Measurements from ENCODE around the gene SHISAL2A. TPM values are rescaled to one million over a fixed set of nuclear protein-coding genes. Genes with fewer than 3 reads are reported as not detected.

SHISAL2A gene
- total and polyA plus RNA-seq, 2 donors (not counting 1 experiment from before 2014, with no cell fraction given) = not detected

DNA sequence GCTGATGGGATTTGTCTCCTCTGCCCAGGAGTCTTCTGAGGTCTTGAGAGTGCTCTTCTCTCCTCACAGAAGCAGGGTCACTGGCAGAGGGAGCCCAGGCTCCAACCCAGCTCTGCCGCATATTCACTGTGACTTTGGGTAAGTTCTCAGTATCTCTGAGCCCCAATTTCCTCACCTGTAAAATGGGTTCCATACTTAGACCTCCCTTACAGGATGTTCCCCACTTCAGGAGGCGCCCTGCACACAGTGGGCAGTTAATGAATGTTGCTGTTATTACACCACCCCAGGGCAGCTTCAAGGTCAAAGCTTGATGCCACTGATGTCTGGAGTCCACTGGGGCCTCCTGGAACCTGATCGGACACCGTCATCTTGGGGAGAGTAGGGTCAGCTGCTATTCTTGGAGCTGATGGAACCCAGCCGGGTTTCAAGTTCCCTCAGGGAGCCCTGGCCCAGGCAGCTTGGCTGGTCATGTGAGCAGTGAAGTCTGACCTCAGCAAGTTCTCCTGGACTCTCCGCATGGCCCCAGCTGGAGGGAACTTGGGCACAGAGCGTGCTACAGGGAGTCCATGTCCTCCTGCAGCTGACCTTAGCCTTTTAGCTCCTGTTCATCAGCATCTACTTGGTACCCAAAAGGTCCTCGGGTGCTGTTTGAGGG is 43.4 kb downstream of the SHISAL2A start:
- no peak overlapping the region for H3K4me2 ChIP-seq (ENCODE audit: extremely low read depth, insufficient read depth, low read length)
- no peak for TF ChIP-seq EZH2 (IDR thresholded peaks at IDR 0.05; ENCODE audit: low read length, missing control alignments)
- TF ChIP-seq, protein P1, sequence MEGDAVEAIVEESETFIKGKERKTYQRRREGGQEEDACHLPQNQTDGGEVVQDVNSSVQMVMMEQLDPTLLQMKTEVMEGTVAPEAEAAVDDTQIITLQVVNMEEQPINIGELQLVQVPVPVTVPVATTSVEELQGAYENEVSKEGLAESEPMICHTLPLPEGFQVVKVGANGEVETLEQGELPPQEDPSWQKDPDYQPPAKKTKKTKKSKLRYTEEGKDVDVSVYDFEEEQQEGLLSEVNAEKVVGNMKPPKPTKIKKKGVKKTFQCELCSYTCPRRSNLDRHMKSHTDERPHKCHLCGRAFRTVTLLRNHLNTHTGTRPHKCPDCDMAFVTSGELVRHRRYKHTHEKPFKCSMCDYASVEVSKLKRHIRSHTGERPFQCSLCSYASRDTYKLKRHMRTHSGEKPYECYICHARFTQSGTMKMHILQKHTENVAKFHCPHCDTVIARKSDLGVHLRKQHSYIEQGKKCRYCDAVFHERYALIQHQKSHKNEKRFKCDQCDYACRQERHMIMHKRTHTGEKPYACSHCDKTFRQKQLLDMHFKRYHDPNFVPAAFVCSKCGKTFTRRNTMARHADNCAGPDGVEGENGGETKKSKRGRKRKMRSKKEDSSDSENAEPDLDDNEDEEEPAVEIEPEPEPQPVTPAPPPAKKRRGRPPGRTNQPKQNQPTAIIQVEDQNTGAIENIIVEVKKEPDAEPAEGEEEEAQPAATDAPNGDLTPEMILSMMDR (conservative IDR thresholded peaks at IDR 0.05 in 1 of 2, IDR thresholded peaks at IDR 0.05 in 1 of 2; ENCODE audit: low read depth in 1 of 2, low read length in 2 of 2) = no peak
- H3K9ac ChIP-seq (ENCODE audit: insufficient read depth, low read length) = no peak overlapping the region
- H3K36me3 ChIP-seq (ENCODE audit: control insufficient read depth, insufficient read depth, low read length) = no peaks in the 10 kb centered on the region
- H3K27me3 ChIP-seq (ENCODE audit: control insufficient read depth, insufficient read depth, low read length) = no peaks in the 10 kb centered on the region
- DNase-seq (ENCODE audit: low read depth in 2 of 2) = no peak
- no peaks in the 10 kb centered on the region for H3K4me1 ChIP-seq (ENCODE audit: control insufficient read depth, extremely low read depth, insufficient read depth, low read length)
- H3K79me2 ChIP-seq (ENCODE audit: control insufficient read depth, insufficient read depth, low read length) = no peaks in the 10 kb centered on the region
- H3K27ac ChIP-seq (ENCODE audit: insufficient read depth, low read length) = no peak overlapping the region
- H3K9me3 ChIP-seq (ENCODE audit: control insufficient read depth, insufficient read depth, low read depth, low read length) = no peaks in the 10 kb centered on the region
- no peak overlapping the region for H2AFZ ChIP-seq (ENCODE audit: low read length)
- no peaks in the 10 kb centered on the region for H4K20me1 ChIP-seq (ENCODE audit: control insufficient read depth, extremely low read depth, insufficient read depth, low read length)
- no peak overlapping the region for H3K4me3 ChIP-seq (replicated peaks in 1 of 4; ENCODE audit: control extremely low read depth in 1 of 4, insufficient read depth in 1 of 4, low read depth in 3 of 4, low read length in 4 of 4)

DNA sequence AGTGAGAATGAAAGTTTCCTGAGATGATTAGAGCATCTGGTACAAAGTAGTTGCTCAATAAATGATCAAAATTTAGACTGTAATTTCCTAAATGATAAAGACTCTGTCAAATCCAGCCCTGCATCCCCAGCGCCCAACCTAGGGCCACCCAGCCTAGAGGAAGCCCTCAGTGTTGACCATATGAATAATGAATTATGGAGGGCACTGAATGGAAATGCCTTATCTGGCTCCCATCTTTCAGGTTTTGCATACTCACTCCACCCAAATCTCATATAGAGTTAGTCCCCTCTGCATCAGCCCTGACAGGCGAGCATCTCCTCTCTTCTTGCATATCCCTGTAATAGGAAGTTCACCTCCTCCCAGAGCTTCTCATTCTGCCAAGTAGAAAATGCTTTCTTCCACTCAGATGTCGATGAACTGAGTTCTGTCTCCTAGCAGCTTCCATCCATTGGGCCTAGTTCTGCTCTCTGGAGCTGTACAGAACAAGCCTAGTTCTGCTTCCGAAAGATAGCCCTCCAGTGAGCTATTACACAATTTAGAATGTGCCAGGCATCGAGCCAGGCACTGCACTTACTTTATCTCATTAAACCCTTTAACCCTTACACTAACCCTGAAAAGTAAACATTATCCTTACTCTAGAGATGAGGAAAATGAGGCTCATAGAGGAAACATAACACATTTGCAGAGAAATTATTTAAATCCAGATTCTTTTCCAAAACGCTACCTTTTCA is 44.3 kb downstream of the SHISAL2A start:
- Histone ChIP-seq H3K79me2 (ENCODE audit: control insufficient read depth, insufficient read depth, low read length) (no peaks in the 10 kb centered on the region), H3K27ac (ENCODE audit: insufficient read depth, low read length) (no peak overlapping the region), H3K27me3 (ENCODE audit: control insufficient read depth, insufficient read depth, low read length) (no peaks in the 10 kb centered on the region), H3K4me3 (replicated peaks in 1 of 4; ENCODE audit: control extremely low read depth in 1 of 4, insufficient read depth in 1 of 4, low read depth in 3 of 4, low read length in 4 of 4) (no peak overlapping the region), H2AFZ (ENCODE audit: low read length) (no peak overlapping the region), H3K36me3 (ENCODE audit: control insufficient read depth, insufficient read depth, low read length) (no peaks in the 10 kb centered on the region), H3K4me2 (ENCODE audit: extremely low read depth, insufficient read depth, low read length) (no peak overlapping the region), H3K9ac (ENCODE audit: insufficient read depth, low read length) (no peak overlapping the region), H3K9me3 (ENCODE audit: control insufficient read depth, insufficient read depth, low read depth, low read length) (no peaks in the 10 kb centered on the region), H4K20me1 (ENCODE audit: control insufficient read depth, extremely low read depth, insufficient read depth, low read length) (no peaks in the 10 kb centered on the region), H3K4me1 (ENCODE audit: control insufficient read depth, extremely low read depth, insufficient read depth, low read length) (no peaks in the 10 kb centered on the region)
- TF ChIP-seq EZH2 (IDR thresholded peaks at IDR 0.05; ENCODE audit: low read length, missing control alignments) = no peak
- TF ChIP-seq, protein P1 (conservative IDR thresholded peaks at IDR 0.05 in 1 of 2, IDR thresholded peaks at IDR 0.05 in 1 of 2; ENCODE audit: low read depth in 1 of 2, low read length in 2 of 2) = no peak
- DNase-seq (ENCODE audit: low read depth in 2 of 2) = no peak

DNA sequence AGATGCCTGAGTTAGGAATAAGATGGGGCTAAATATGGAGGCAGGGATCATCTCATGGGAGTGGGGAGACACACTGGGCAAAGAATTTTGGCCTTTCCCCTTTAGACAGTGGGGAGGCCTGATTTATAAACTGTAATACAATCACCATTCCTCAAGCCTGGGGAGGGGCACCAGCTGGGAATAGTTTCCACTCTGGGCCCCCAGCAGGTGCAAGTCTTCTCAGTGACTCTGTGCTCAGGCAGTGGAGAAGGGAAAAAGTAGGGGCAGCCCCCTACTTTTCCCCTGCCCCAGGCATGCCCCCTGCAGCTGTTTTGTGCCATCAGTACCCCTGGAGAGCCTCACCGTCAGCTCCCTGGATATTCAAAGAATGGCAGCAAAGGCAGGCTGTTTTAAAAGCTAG is 46.1 kb downstream of the SHISAL2A start:
- no peak overlapping the region for H2AFZ ChIP-seq (ENCODE audit: low read length)
- DNase-seq (ENCODE audit: low read depth in 2 of 2) = no peak
- no peaks in the 10 kb centered on the region for H3K9me3 ChIP-seq (ENCODE audit: control insufficient read depth, insufficient read depth, low read depth, low read length)
- TF ChIP-seq, protein P1 (conservative IDR thresholded peaks at IDR 0.05 in 1 of 2, IDR thresholded peaks at IDR 0.05 in 1 of 2; ENCODE audit: low read depth in 1 of 2, low read length in 2 of 2) = no peak
- TF ChIP-seq EZH2 (IDR thresholded peaks at IDR 0.05; ENCODE audit: low read length, missing control alignments) = no peak
- no peaks in the 10 kb centered on the region for H3K36me3 ChIP-seq (ENCODE audit: control insufficient read depth, insufficient read depth, low read length)
- H3K4me1 ChIP-seq (ENCODE audit: control insufficient read depth, extremely low read depth, insufficient read depth, low read length) = no peaks in the 10 kb centered on the region
- no peak overlapping the region for H3K9ac ChIP-seq (ENCODE audit: insufficient read depth, low read length)
- no peaks in the 10 kb centered on the region for H3K27me3 ChIP-seq (ENCODE audit: control insufficient read depth, insufficient read depth, low read length)
- H3K4me3 ChIP-seq (replicated peaks in 1 of 4; ENCODE audit: control extremely low read depth in 1 of 4, insufficient read depth in 1 of 4, low read depth in 3 of 4, low read length in 4 of 4) = no peak overlapping the region
- H4K20me1 ChIP-seq (ENCODE audit: control insufficient read depth, extremely low read depth, insufficient read depth, low read length) = no peaks in the 10 kb centered on the region
- no peaks in the 10 kb centered on the region for H3K79me2 ChIP-seq (ENCODE audit: control insufficient read depth, insufficient read depth, low read length)
- H3K4me2 ChIP-seq (ENCODE audit: extremely low read depth, insufficient read depth, low read length) = no peak overlapping the region
- H3K27ac ChIP-seq (ENCODE audit: insufficient read depth, low read length) = no peak overlapping the region

Measured in fibroblast of lung (primary cell).